HG03342 (cell line): ENCODE results near the gene CHRNB4.

ENCODE experiments used
- ATAC-seq: cut with Tn5 transposase; IDR thresholded peaks from one replicate; pipeline ENCODE4 v1.9.1; 2021; ENCODE audit warnings: mild to moderate bottlenecking, moderate library complexity; ENCODE audit not compliant: unreplicated experiment

Gene CHRNB4

GRCh38 chr15:78671626-78672211 lies 30.7 kb upstream of the CHRNB4 start:
- ATAC-seq: no peak

GRCh38 chr15:78668987-78669386 lies 28.0 kb upstream of the CHRNB4 start:
- ATAC-seq: no peak

- no peak for ATAC-seq
Measured at GRCh38 chr15:78667578-78668236, 26.7 kb upstream of the CHRNB4 start.

GRCh38 chr15:78666010-78666409 lies 25.0 kb upstream of the CHRNB4 start:
- no peak for ATAC-seq

- ATAC-seq: no peak
Measured at GRCh38 chr15:78663703-78664102, 22.7 kb upstream of the CHRNB4 start.

GRCh38 chr15:78662028-78662427 lies 21.0 kb upstream of the CHRNB4 start:
- ATAC-seq: no peak

- no peak for ATAC-seq
Measured at GRCh38 chr15:78661001-78661400, 20.0 kb upstream of the CHRNB4 start.

- no peak for ATAC-seq
Measured at GRCh38 chr15:78660584-78660983, 19.6 kb upstream of the CHRNB4 start.

- ATAC-seq: no peak
Measured at GRCh38 chr15:78658823-78659222, 17.8 kb upstream of the CHRNB4 start.

GRCh38 chr15:78654272-78654671 lies 13.3 kb upstream of the CHRNB4 start:
- no peak for ATAC-seq

GRCh38 chr15:78651930-78652615 lies 11.1 kb upstream of the CHRNB4 start:
- ATAC-seq: no peak

GRCh38 chr15:78651007-78651406 lies 10.0 kb upstream of the CHRNB4 start:
- no peak for ATAC-seq

GRCh38 chr15:78650022-78650421 lies 9.0 kb upstream of the CHRNB4 start:
- no peak for ATAC-seq

GRCh38 chr15:78645009-78645408 lies 4.0 kb upstream of the CHRNB4 start:
- ATAC-seq: no peak

GRCh38 chr15:78642331-78642730 lies 1.3 kb upstream of the CHRNB4 start:
- no peak for ATAC-seq

- ATAC-seq: no peak
Measured at GRCh38 chr15:78641749-78642275, 802 bp upstream of the CHRNB4 start.

GRCh38 chr15:78640527-78641101 lies 396 bp downstream of the CHRNB4 start:
- ATAC-seq: no peak

- ATAC-seq: no peak
Measured at GRCh38 chr15:78638658-78639314, 2.2 kb downstream of the CHRNB4 start.

GRCh38 chr15:78637776-78638435 lies 3.1 kb downstream of the CHRNB4 start:
- no peak for ATAC-seq

- ATAC-seq: no peak
Measured at GRCh38 chr15:78636378-78636859, 4.6 kb downstream of the CHRNB4 start.
